ENCODE data around the gene MYO10.

Gene MYO10

GRCh38 chr5:16914108-16914435 is 22.0 kb downstream of the MYO10 start:
- DNase-seq, result no peak

GRCh38 chr5:16913187-16914107 is 22.6 kb downstream of the MYO10 start:
- no peak for DNase-seq

GRCh38 chr5:16912080-16912479 is 24.0 kb downstream of the MYO10 start:
- no peak for DNase-seq

- peak; percentile 20 for DNase-seq
Measured at GRCh38 chr5:16909464-16909863, 26.6 kb downstream of the MYO10 start.

- DNase-seq, result no peak
Measured at GRCh38 chr5:16907270-16907669, 28.8 kb downstream of the MYO10 start.

- no peak for DNase-seq
Measured at GRCh38 chr5:16906255-16906654, 29.8 kb downstream of the MYO10 start.

GRCh38 chr5:16903480-16904300 is 32.4 kb downstream of the MYO10 start:
- no peak for DNase-seq

- no peak for DNase-seq
Measured at GRCh38 chr5:16902846-16903245, 33.2 kb downstream of the MYO10 start.

- DNase-seq, result no peak
Measured at GRCh38 chr5:16901021-16901644, 35.0 kb downstream of the MYO10 start.

- DNase-seq, result no peak
Measured at GRCh38 chr5:16899171-16899570, 36.9 kb downstream of the MYO10 start.

- no peak for DNase-seq
Measured at GRCh38 chr5:16897800-16898199, 38.3 kb downstream of the MYO10 start.

- DNase-seq, result peak; percentile 65
Measured at GRCh38 chr5:16897284-16897704, 38.8 kb downstream of the MYO10 start.

GRCh38 chr5:16896767-16897166 is 39.3 kb downstream of the MYO10 start:
- no peak for DNase-seq

GRCh38 chr5:16894236-16895057 is 41.6 kb downstream of the MYO10 start:
- DNase-seq, result peak; percentile 97

GRCh38 chr5:16891033-16891432 is 45.1 kb downstream of the MYO10 start:
- DNase-seq, result no peak

- DNase-seq, result no peak
Measured at GRCh38 chr5:16889972-16890519, 46.0 kb downstream of the MYO10 start.

- peak; percentile 42 for DNase-seq
Measured at GRCh38 chr5:16889203-16889971, 46.7 kb downstream of the MYO10 start.

GRCh38 chr5:16888694-16889124 is 47.4 kb downstream of the MYO10 start:
- DNase-seq, result no peak

- DNase-seq, result no peak
Measured at GRCh38 chr5:16886793-16887345, 49.2 kb downstream of the MYO10 start.

- DNase-seq, result no peak
Measured at GRCh38 chr5:16886366-16886736, 49.7 kb downstream of the MYO10 start.

Data from NCI-H510A treated with DMSO at 0.1 percent for 48 hours (cell line).